Measurements from ENCODE around the gene GALNT17. TPM values are rescaled to one million over a fixed set of nuclear protein-coding genes. Genes with fewer than 3 reads are reported as not detected.

The GALNT17 gene
- total RNA-seq, 1 experiment from 2014 or later, result not detected

DNA sequence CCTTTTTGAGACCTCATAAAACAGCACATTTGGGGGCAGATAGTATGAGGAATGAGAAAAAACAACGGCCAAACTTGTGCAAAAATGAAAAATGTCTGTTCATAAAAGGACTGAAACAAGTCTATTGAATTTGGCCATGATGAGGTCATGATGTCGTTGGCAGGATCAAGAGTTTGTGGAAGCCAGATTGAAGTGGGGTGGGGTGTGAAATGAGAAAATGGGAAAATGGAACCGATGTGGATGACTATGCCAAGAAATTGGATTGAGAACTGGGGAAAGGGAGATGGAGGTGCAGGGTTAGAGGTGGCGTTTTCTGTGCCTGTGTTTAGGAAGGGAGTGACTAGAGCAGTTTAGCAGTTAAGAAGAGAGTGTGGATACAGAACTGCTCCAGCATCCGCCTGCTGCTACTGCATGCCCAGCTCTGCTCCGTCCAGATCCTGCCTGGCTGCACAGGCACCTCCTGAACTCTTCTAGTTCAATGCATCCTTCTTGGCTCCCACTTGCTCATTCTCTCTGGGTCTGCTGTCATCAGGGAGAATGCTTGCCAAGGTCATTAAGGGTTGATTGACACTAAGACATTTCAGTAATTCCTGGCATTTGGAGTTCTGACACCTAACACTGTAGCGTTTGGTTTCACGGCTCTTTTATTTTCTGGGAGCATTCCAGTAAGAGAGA lies 111.9 kb downstream of the GALNT17 start:
- H3K4me3 ChIP-seq (ENCODE audit: low read depth in 2 of 2, low read length in 2 of 2), result no peak overlapping the region
- intact Hi-C loops (cut with micrococcal nuclease; ENCODE audit: unreplicated experiment), result no loop called here
- no peak overlapping the region for H3K27ac ChIP-seq (ENCODE audit: low read length)
- ChIA-PET CTCF (no interaction called here), POLR2A (no interaction called here)
- TF ChIP-seq POLR2AphosphoS5 (IDR thresholded peaks at IDR 0.05; ENCODE audit: low read depth, low read length) (no peak), SIN3A (IDR thresholded peaks at IDR 0.05; ENCODE audit: borderline replicate concordance, insufficient read depth, low read depth, low read length) (no peak), TCF7L2 (IDR thresholded peaks at IDR 0.05; ENCODE audit: low read depth, low read length) (no peak)
- TF ChIP-seq, protein P1, sequence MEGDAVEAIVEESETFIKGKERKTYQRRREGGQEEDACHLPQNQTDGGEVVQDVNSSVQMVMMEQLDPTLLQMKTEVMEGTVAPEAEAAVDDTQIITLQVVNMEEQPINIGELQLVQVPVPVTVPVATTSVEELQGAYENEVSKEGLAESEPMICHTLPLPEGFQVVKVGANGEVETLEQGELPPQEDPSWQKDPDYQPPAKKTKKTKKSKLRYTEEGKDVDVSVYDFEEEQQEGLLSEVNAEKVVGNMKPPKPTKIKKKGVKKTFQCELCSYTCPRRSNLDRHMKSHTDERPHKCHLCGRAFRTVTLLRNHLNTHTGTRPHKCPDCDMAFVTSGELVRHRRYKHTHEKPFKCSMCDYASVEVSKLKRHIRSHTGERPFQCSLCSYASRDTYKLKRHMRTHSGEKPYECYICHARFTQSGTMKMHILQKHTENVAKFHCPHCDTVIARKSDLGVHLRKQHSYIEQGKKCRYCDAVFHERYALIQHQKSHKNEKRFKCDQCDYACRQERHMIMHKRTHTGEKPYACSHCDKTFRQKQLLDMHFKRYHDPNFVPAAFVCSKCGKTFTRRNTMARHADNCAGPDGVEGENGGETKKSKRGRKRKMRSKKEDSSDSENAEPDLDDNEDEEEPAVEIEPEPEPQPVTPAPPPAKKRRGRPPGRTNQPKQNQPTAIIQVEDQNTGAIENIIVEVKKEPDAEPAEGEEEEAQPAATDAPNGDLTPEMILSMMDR (IDR thresholded peaks at IDR 0.05), result no peak
- TF ChIP-seq, protein P2, sequence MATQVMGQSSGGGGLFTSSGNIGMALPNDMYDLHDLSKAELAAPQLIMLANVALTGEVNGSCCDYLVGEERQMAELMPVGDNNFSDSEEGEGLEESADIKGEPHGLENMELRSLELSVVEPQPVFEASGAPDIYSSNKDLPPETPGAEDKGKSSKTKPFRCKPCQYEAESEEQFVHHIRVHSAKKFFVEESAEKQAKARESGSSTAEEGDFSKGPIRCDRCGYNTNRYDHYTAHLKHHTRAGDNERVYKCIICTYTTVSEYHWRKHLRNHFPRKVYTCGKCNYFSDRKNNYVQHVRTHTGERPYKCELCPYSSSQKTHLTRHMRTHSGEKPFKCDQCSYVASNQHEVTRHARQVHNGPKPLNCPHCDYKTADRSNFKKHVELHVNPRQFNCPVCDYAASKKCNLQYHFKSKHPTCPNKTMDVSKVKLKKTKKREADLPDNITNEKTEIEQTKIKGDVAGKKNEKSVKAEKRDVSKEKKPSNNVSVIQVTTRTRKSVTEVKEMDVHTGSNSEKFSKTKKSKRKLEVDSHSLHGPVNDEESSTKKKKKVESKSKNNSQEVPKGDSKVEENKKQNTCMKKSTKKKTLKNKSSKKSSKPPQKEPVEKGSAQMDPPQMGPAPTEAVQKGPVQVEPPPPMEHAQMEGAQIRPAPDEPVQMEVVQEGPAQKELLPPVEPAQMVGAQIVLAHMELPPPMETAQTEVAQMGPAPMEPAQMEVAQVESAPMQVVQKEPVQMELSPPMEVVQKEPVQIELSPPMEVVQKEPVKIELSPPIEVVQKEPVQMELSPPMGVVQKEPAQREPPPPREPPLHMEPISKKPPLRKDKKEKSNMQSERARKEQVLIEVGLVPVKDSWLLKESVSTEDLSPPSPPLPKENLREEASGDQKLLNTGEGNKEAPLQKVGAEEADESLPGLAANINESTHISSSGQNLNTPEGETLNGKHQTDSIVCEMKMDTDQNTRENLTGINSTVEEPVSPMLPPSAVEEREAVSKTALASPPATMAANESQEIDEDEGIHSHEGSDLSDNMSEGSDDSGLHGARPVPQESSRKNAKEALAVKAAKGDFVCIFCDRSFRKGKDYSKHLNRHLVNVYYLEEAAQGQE (IDR thresholded peaks at IDR 0.05; ENCODE audit: insufficient read depth in 1 of 2, low read depth in 2 of 2, low read length in 1 of 2), result no peak
- no peaks in the 10 kb centered on the region for H3K9me3 ChIP-seq (ENCODE audit: control insufficient read depth, insufficient read depth, low read depth, low read length)
- no TSS peak for BruUV-seq (replicated peaks)
- no peaks in the 10 kb centered on the region for H3K36me3 ChIP-seq (ENCODE audit: control insufficient read depth, insufficient read depth, low read length)
- DNase-seq (ENCODE audit: low read depth, low spot score), result no peak
- no peak for ATAC-seq
- no peaks in the 10 kb centered on the region for H3K27me3 ChIP-seq (ENCODE audit: control insufficient read depth, insufficient read depth, low read length)
- no peaks in the 10 kb centered on the region for H3K4me1 ChIP-seq (ENCODE audit: control insufficient read depth, insufficient read depth, low read length)
- in situ Hi-C loops (cut with HindIII; ENCODE audit: low pct_unique_long_range_greater_than_20kb, low sequenced_read_pairs), result no loop called here

DNA sequence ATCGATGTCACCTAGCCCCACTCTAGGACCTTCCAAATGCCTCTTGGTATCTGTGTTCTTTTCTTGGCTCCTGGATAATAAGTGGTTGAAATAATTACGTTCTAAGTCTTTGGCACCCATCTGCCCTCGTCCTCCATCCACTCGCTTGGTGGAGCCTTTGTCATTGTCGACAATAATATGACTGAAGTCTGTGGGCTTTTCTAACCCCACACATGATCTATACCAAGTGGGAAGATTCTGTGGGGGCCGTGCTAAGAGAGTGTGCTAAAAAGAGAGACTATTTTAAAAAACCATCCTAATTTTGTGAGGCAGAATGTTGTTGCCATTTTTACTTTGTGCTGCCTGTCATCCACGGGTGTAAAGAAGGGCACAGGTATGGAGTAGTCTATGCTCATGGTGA lies 113.1 kb downstream of the GALNT17 start:
- Histone ChIP-seq H3K27ac (ENCODE audit: low read length) (no peak overlapping the region), H3K9me3 (ENCODE audit: control insufficient read depth, insufficient read depth, low read depth, low read length) (no peaks in the 10 kb centered on the region), H3K4me3 (ENCODE audit: low read depth in 2 of 2, low read length in 2 of 2) (no peak overlapping the region), H3K36me3 (ENCODE audit: control insufficient read depth, insufficient read depth, low read length) (no peaks in the 10 kb centered on the region), H3K27me3 (ENCODE audit: control insufficient read depth, insufficient read depth, low read length) (no peaks in the 10 kb centered on the region), H3K4me1 (ENCODE audit: control insufficient read depth, insufficient read depth, low read length) (no peaks in the 10 kb centered on the region)
- POLR2A ChIA-PET, result no interaction called here
- intact Hi-C loops (cut with micrococcal nuclease; ENCODE audit: unreplicated experiment) (no loop called here), in situ Hi-C loops (cut with HindIII; ENCODE audit: low pct_unique_long_range_greater_than_20kb, low sequenced_read_pairs) (no loop called here)
- BruUV-seq (replicated peaks), result no TSS peak
- ATAC-seq (no peak), DNase-seq (ENCODE audit: low read depth, low spot score) (no peak)
- CTCF ChIA-PET, result no interaction called here
- TF ChIP-seq, protein P1 (IDR thresholded peaks at IDR 0.05), result no peak
- TF ChIP-seq TCF7L2 (IDR thresholded peaks at IDR 0.05; ENCODE audit: low read depth, low read length) (no peak), SIN3A (IDR thresholded peaks at IDR 0.05; ENCODE audit: borderline replicate concordance, insufficient read depth, low read depth, low read length) (no peak), POLR2AphosphoS5 (IDR thresholded peaks at IDR 0.05; ENCODE audit: low read depth, low read length) (no peak)
- TF ChIP-seq, protein P2 (IDR thresholded peaks at IDR 0.05; ENCODE audit: insufficient read depth in 1 of 2, low read depth in 2 of 2, low read length in 1 of 2), result no peak
